ENCODE data around the gene JMJD1C.

JMJD1C gene

GRCh38 chr10:63137306-63137705 is 328.5 kb downstream of the JMJD1C start:
- Histone ChIP-seq H3K36me3 (ENCODE audit: insufficient read depth, low read length) (no peaks in the 10 kb centered on the region), H2AFZ (ENCODE audit: low read length) (no peak overlapping the region), H3K79me2 (ENCODE audit: insufficient read depth, low read length) (peaks cover 88% of the 10 kb centered on the region)

GRCh38 chr10:63133821-63134557 is 331.8 kb downstream of the JMJD1C start:
- H4K20me1 ChIP-seq (ENCODE audit: insufficient read depth, low read length, poor library complexity, severe bottlenecking): peaks cover 34% of the 10 kb centered on the region

More at GRCh38 chr10:63137306-63137705, 328.5 kb downstream of the JMJD1C start:
- no peaks in the 10 kb centered on the region for H3K9me3 ChIP-seq (ENCODE audit: insufficient read depth, low read depth, low read length)
- peak overlapping the region; percentile 98 for H3K4me2 ChIP-seq (ENCODE audit: low read depth, low read length, poor library complexity, severe bottlenecking)
- peaks cover 4% of the 10 kb centered on the region for H3K27me3 ChIP-seq (ENCODE audit: insufficient read depth, low read length, poor library complexity, severe bottlenecking)
- peaks cover 53% of the 10 kb centered on the region for H4K20me1 ChIP-seq (ENCODE audit: insufficient read depth, low read length, poor library complexity, severe bottlenecking)
- no peaks in the 10 kb centered on the region for H3K9me2 ChIP-seq (replicated peaks; ENCODE audit: low read depth, low read length)
- TF ChIP-seq CTCF (conservative IDR thresholded peaks at IDR 0.05; ENCODE audit: low read length) (no peak), EZH2phosphoT487 (IDR thresholded peaks at IDR 0.05; ENCODE audit: borderline replicate concordance) (no peak)
- H3K4me3 ChIP-seq (ENCODE audit: low read length, poor library complexity, severe bottlenecking): peak overlapping the region; percentile 20
- peak overlapping the region; percentile 45 for H3K9ac ChIP-seq (ENCODE audit: low read depth, low read length, poor library complexity, severe bottlenecking)
- peaks cover 43% of the 10 kb centered on the region for H3K4me1 ChIP-seq (ENCODE audit: insufficient read depth, low read length, poor library complexity, severe bottlenecking)
- H3F3A ChIP-seq (ENCODE audit: low read depth): no peaks in the 10 kb centered on the region

GRCh38 chr10:63133056-63133820 is 332.5 kb downstream of the JMJD1C start, which contains the start of gene NRBF2:
NRBF2 (plus strand) TSS chr10:63133328; CDS start chr10:63133471, 143 bp downstream.
- Histone ChIP-seq H2AFZ (ENCODE audit: low read length) (peak within 1 kb of the TSS; percentile 96), H3K9me3 (ENCODE audit: insufficient read depth, low read depth, low read length) (no peaks in the 10 kb centered on the region), H3K4me2 (ENCODE audit: low read depth, low read length, poor library complexity, severe bottlenecking) (peak within 1 kb of the TSS; percentile 98), H3K9ac (ENCODE audit: low read depth, low read length, poor library complexity, severe bottlenecking) (peak within 1 kb of the TSS; percentile 94), H3K9me2 (replicated peaks; ENCODE audit: low read depth, low read length) (no peaks in the 10 kb centered on the region), H3K4me3 (ENCODE audit: low read length, poor library complexity, severe bottlenecking) (peak within 1 kb of the TSS; percentile 93), H3F3A (ENCODE audit: low read depth) (no peaks in the 10 kb centered on the region), H4K20me1 (ENCODE audit: insufficient read depth, low read length, poor library complexity, severe bottlenecking) (peaks cover 34% of the 10 kb centered on the region), H3K36me3 (ENCODE audit: insufficient read depth, low read length) (no peaks in the 10 kb centered on the region), H3K79me2 (ENCODE audit: insufficient read depth, low read length) (peaks cover 49% of the 10 kb centered on the region), H3K4me1 (ENCODE audit: insufficient read depth, low read length, poor library complexity, severe bottlenecking) (peaks cover 36% of the 10 kb centered on the region), H3K27me3 (ENCODE audit: insufficient read depth, low read length, poor library complexity, severe bottlenecking) (peaks cover 45% of the 10 kb centered on the region)
- TF ChIP-seq CTCF (conservative IDR thresholded peaks at IDR 0.05; ENCODE audit: low read length) (peak; percentile 39), EZH2phosphoT487 (IDR thresholded peaks at IDR 0.05; ENCODE audit: borderline replicate concordance) (no peak)

More at GRCh38 chr10:63133821-63134557, 331.8 kb downstream of the JMJD1C start:
- Histone ChIP-seq H2AFZ (ENCODE audit: low read length) (peak overlapping the region; percentile 96), H3K9me2 (replicated peaks; ENCODE audit: low read depth, low read length) (no peaks in the 10 kb centered on the region), H3K4me2 (ENCODE audit: low read depth, low read length, poor library complexity, severe bottlenecking) (peak overlapping the region; percentile 98), H3K9ac (ENCODE audit: low read depth, low read length, poor library complexity, severe bottlenecking) (peak overlapping the region; percentile 94), H3K4me1 (ENCODE audit: insufficient read depth, low read length, poor library complexity, severe bottlenecking) (peaks cover 36% of the 10 kb centered on the region), H3K9me3 (ENCODE audit: insufficient read depth, low read depth, low read length) (no peaks in the 10 kb centered on the region), H3K4me3 (ENCODE audit: low read length, poor library complexity, severe bottlenecking) (peak overlapping the region; percentile 93), H3K36me3 (ENCODE audit: insufficient read depth, low read length) (no peaks in the 10 kb centered on the region), H3F3A (ENCODE audit: low read depth) (no peaks in the 10 kb centered on the region), H3K27me3 (ENCODE audit: insufficient read depth, low read length, poor library complexity, severe bottlenecking) (peaks cover 37% of the 10 kb centered on the region), H3K79me2 (ENCODE audit: insufficient read depth, low read length) (peaks cover 54% of the 10 kb centered on the region)
- TF ChIP-seq EZH2phosphoT487 (IDR thresholded peaks at IDR 0.05; ENCODE audit: borderline replicate concordance) (no peak), CTCF (conservative IDR thresholded peaks at IDR 0.05; ENCODE audit: low read length) (no peak)

Data from Loucy (cell line).